ENCODE measurements around the gene DNER.

- TF ChIP-seq, protein P1, sequence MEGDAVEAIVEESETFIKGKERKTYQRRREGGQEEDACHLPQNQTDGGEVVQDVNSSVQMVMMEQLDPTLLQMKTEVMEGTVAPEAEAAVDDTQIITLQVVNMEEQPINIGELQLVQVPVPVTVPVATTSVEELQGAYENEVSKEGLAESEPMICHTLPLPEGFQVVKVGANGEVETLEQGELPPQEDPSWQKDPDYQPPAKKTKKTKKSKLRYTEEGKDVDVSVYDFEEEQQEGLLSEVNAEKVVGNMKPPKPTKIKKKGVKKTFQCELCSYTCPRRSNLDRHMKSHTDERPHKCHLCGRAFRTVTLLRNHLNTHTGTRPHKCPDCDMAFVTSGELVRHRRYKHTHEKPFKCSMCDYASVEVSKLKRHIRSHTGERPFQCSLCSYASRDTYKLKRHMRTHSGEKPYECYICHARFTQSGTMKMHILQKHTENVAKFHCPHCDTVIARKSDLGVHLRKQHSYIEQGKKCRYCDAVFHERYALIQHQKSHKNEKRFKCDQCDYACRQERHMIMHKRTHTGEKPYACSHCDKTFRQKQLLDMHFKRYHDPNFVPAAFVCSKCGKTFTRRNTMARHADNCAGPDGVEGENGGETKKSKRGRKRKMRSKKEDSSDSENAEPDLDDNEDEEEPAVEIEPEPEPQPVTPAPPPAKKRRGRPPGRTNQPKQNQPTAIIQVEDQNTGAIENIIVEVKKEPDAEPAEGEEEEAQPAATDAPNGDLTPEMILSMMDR (IDR thresholded peaks at IDR 0.05): no peak
- TF ChIP-seq POLR2A (IDR thresholded peaks at IDR 0.05): no peak
Observed at GRCh38 chr2:229601936-229602335, 112.4 kb downstream of the DNER start.

Measured in breast epithelium (tissue), 3 donors.